ENCODE data around the gene PKIB.
"Not testable (repeated sequence)": the region's sequence is repeated elsewhere in the genome, so short reads cannot be mapped to it uniquely, and the experiment has no call there.

The PKIB gene

GRCh38 chr6:122609881-122610689, at the start of gene PKIB:
TSS of gene PKIB (plus strand) at chr6:122610405. CDS start at chr6:122717795, 107,390 bp downstream.
- peak; percentile 86 for DNase-seq

- DNase-seq = no peak
Observed at GRCh38 chr6:122563364-122564052, 46.7 kb upstream of the PKIB start.

GRCh38 chr6:122564230-122564629, 46.0 kb upstream of the PKIB start:
- DNase-seq = no peak

- no peak for DNase-seq
Observed at GRCh38 chr6:122565708-122566107, 44.5 kb upstream of the PKIB start.

- DNase-seq = no peak
Observed at GRCh38 chr6:122567034-122567433, 43.2 kb upstream of the PKIB start.

GRCh38 chr6:122568350-122568749, 41.9 kb upstream of the PKIB start:
- DNase-seq = no peak

GRCh38 chr6:122568797-122569221, 41.4 kb upstream of the PKIB start:
- DNase-seq = no peak

- DNase-seq = peak; percentile 64
Observed at GRCh38 chr6:122569230-122569771, 40.9 kb upstream of the PKIB start.

GRCh38 chr6:122571888-122572287, 38.3 kb upstream of the PKIB start:
- no peak for DNase-seq

- no peak for DNase-seq
Observed at GRCh38 chr6:122576888-122577287, 33.3 kb upstream of the PKIB start.

GRCh38 chr6:122578961-122579360, 31.2 kb upstream of the PKIB start:
- no peak for DNase-seq

- DNase-seq = no peak
Observed at GRCh38 chr6:122580737-122581136, 29.5 kb upstream of the PKIB start.

GRCh38 chr6:122589115-122589514, 21.1 kb upstream of the PKIB start:
- no peak for DNase-seq

- DNase-seq = not testable (repeated sequence)
Observed at GRCh38 chr6:122598295-122598694, 11.9 kb upstream of the PKIB start.

- DNase-seq = no peak
Observed at GRCh38 chr6:122604676-122605075, 5.5 kb upstream of the PKIB start.

- peak; percentile 72 for DNase-seq
Observed at GRCh38 chr6:122610690-122611455, 668 bp downstream of the PKIB start.

- no peak for DNase-seq
Observed at GRCh38 chr6:122612838-122613237, 2.6 kb downstream of the PKIB start.

GRCh38 chr6:122614303-122614702, 4.1 kb downstream of the PKIB start:
- no peak for DNase-seq

- DNase-seq = no peak
Observed at GRCh38 chr6:122615409-122615808, 5.2 kb downstream of the PKIB start.

- no peak for DNase-seq
Observed at GRCh38 chr6:122616877-122617276, 6.7 kb downstream of the PKIB start.

- DNase-seq = no peak
Observed at GRCh38 chr6:122619309-122619708, 9.1 kb downstream of the PKIB start.

GRCh38 chr6:122620428-122620827, 10.2 kb downstream of the PKIB start:
- peak; percentile 27 for DNase-seq

GRCh38 chr6:122620902-122621301, 10.7 kb downstream of the PKIB start:
- DNase-seq = peak; percentile 78

All from NCI-H2029 (cell line).